H4 (cell line): ENCODE measurements around the gene LGALS14. TPM values are rescaled to one million over a fixed set of nuclear protein-coding genes. Genes with fewer than 3 reads are reported as not detected.

ENCODE experiments used
- DNase-seq: peaks from one replicate; pipeline ENCODE4 v3.0.0-alpha.2; 2015; ENCODE audit warnings: low spot score
- total RNA-seq: library from RNA; depleted of rRNA; stranded (reverse); fragments of >200 nt; shearing (Covaris generic); gene quantifications from 2 replicates; pipeline ENCODE4 v1.2.3, GENCODE V29; 2014; rRNA removed

The LGALS14 gene
- total RNA-seq, 1 experiment from 2014 or later = not detected

DNA sequence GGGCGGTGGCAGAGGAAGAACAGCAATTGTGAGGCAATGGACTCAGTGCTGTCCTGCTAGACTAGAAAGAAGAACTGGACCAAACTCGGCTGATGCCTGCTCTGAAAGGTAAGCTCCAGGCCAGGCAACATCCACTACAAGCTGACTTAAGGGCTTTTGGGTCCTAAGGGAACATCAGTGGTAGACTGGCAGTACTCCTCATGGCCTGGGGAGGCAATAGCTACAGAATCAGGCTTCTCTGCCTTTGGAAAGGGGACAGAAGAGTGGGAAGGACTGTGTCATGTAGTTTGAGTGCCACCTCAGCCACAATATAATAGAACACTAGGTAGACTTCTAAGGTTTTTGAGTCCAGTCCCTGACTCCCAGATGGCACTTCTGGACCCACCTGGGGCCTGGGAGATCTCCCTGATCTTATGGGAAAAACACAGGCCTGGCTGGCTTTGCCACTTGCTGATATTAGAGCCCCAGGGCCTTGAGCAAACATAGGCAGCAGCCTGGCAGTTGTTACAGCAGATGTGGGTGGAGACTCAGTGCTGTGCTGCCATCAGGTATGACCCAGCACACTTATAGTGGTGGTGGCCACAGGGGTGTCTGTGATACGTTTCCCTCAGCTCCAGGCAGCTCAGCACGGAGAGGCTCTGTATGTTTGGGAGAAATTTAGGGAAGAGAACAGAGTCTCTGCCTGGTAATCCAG is 42.7 kb downstream of the LGALS14 start:
- DNase-seq = no peak

DNA sequence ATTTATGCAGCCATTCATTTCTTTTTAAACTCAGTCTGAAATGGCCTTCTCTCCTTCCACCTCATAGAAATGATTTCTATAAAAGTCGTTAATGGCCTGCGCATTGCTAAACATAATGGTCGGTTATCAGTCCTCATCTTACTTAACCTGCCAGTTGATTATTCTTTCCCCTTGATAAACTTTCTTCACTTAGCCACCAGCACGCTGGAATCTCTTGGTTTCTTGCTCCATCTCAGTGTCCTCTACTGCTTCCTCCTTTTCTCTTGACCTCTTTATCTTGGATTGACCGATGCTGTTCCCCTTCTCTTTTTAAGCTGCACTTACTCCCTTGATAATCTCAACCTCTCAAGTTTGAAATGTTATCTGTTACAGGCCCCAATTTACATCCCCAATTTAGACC is 45.7 kb downstream of the LGALS14 start:
- no peak for DNase-seq

DNA sequence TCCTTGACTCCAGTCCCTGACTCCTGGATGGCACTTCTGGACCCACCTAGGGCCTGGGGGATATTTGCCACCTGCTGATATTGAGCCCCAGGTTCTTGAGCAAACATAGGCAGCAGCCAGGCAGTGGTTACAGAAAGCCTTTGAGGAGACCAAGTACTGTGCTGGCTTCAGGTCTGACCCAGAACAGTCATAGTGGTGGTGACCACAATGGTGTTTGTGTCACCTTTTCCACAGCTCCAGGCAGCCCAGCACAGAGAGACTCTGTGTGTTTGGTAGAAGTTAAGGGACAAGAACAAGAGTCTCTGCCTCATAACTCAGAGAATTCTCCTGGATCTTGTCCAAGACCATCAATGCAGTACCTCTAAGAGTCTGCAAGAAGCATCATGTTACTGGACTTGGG is 48.1 kb downstream of the LGALS14 start:
- DNase-seq = no peak

GRCh38 chr19:39752795-39753194 is 48.5 kb downstream of the LGALS14 start:
- DNase-seq = no peak

DNA sequence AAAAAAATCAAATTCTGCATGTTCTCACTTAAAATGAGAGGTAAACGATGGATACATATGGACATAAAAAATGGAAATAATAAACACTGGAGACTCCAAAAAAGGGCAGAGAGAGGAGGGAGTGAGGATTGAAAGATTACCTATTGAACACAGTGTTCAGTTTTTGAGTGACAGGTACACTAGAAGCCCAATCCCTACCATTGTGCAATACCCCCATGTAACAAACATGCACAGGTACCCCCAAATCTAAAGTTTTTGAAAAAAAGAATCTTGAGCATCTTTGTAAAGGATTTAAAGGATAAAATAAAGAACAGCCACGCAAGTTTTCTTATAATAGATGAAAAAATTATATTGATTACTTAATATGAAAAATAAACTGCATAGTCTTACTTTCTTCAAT is 50.3 kb downstream of the LGALS14 start:
- DNase-seq = no peak

DNA sequence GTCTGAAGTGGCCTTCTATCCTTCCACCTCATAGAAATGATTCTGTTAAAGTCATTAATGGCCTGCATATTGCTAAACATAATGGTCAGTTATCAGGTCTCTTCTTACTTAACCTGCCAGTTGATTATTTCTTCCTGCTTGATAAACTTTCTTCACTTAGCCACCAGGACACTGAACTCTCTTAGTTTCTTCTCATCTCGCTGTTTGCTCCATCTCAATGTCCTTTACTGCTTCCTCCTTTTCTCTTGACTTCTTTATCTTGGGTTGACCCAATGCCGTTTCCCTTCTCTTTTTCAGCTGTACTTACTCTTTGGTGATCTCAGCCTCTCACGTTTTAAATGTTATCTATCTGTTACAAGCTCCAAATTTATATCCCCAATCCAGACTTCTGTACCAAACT is 50.7 kb downstream of the LGALS14 start:
- no peak for DNase-seq

Other genes starting within 250 kb of the LGALS14 start
- 91.9 and 122 TPM in 2 replicates for gene TIMM50, start 223.6 kb upstream of the LGALS14 start, total RNA-seq
- gene DLL3, start 205.5 kb upstream of the LGALS14 start, total RNA-seq = 2.0 and 2.2 TPM in 2 replicates
- gene SELENOV, start 189.3 kb upstream of the LGALS14 start, total RNA-seq = not detected in 2 replicates
- 3.2 and 3.3 TPM in 2 replicates for gene EID2B, start 171.6 kb upstream of the LGALS14 start, total RNA-seq
- 10.8 and 11.5 TPM in 2 replicates for gene EID2, start 164.3 kb upstream of the LGALS14 start, total RNA-seq
- not detected in 2 replicates for gene LGALS13, start 102.0 kb upstream of the LGALS14 start, total RNA-seq
- not detected in 2 replicates for gene LGALS16, start 48.6 kb upstream of the LGALS14 start, total RNA-seq
- 0.37 TPM in 1 of 2 replicates, not detected in the other for gene CLC, start 33.5 kb downstream of the LGALS14 start, total RNA-seq
- gene LEUTX, start 74.4 kb downstream of the LGALS14 start, total RNA-seq = not detected in 2 replicates
- gene DYRK1B, start 129.7 kb downstream of the LGALS14 start, total RNA-seq = 4.2 and 4.3 TPM in 2 replicates
- gene FBL, start 141.9 kb downstream of the LGALS14 start, total RNA-seq = 256 and 309 TPM in 2 replicates
- gene FCGBP, start 230.2 kb downstream of the LGALS14 start, total RNA-seq = 0.64 and 0.99 TPM in 2 replicates